Pancreas (tissue), 10 donors: ENCODE data around the gene TET2. TPM values are rescaled to one million over a fixed set of nuclear protein-coding genes. Genes with fewer than 3 reads are reported as not detected.
A peak's percentile ranks its signal among the peaks of the same experiment; 100 is the strongest.

ENCODE experiments used
- ATAC-seq, 4 donors: fragments of 200-7000 bp; cut with Tn5 transposase; one replicate each; pipeline versions ENCODE4 v1.8.0 to v1.9.1; 2020; ENCODE audit warnings: mild to moderate bottlenecking in 4 of 4, moderate library complexity in 4 of 4
- DNase-seq, 6 donors: peaks; one replicate each; pipeline ENCODE4 v3.0.0-alpha.2; 2020
- FAIRE-seq: peaks from 2 replicates; lab custom pipeline; 2012; peaks lifted over from hg19 to GRCh38; lab: Jason Lieb, UNC
- H3K27ac ChIP-seq, 4 donors: fragments of 200-600 bp; sonication (generic); 1 replicate in 3 of 4; 2 replicates in 1 of 4; pipeline versions ENCODE4 v1.5.0 to v1.8.0; 2020
- H3K27me3 ChIP-seq, 4 donors: fragments of 200-600 bp; one replicate each; pipeline ENCODE4 v1.8.0; 2021
- H3K36me3 ChIP-seq, 3 donors: fragments of 200-600 bp; sonication (generic) in 1 of 3; one replicate each; pipeline versions ENCODE4 v1.5.0 to v1.8.0; 2020 to 2021
- H3K4me1 ChIP-seq, 3 donors: fragments of 200-600 bp; one replicate each; pipeline ENCODE4 v1.8.0; 2021
- H3K4me3 ChIP-seq, 4 donors: fragments of 200-600 bp; sonication (generic) in 2 of 4; one replicate each; pipeline versions ENCODE4 v1.5.0 to v1.8.0; 2020 to 2021
- H3K9me3 ChIP-seq, 4 donors: fragments of 200-600 bp; one replicate each; pipeline ENCODE4 v1.8.0; 2021
- WGBS, 2 donors: extraction: QIAGEN DNeasy Blood & Tissue Kit; methylation state at CpG; one replicate each; pipeline ENCODE4 v1.1.7; 2013; 5-methylcytosine and 5-hydroxymethylcytosine counted together
- intact Hi-C, 3 donors: fragments of 100-400 bp; cut with DNase I; formaldehyde crosslinking; loops; one replicate each; pipeline versions ENCODE4 v1.11.1 to v1.14.2; 2022
- polyA plus RNA-seq, 2 donors: library from polyadenylated mRNA; stranded (reverse); fragments of 200-250 nt; gene quantifications; one replicate each; pipeline ENCODE4 v1.2.3, GENCODE V29; 2013
- total RNA-seq, 6 donors: library from RNA; stranded (reverse); fragmentation: NEBNext Ultra II Directional in 4 of 6; extraction: Animal tissue kit (Norgen Biotek cat#: 25700) in 4 of 6; gene quantifications; one replicate each; pipeline versions ENCODE4 v1.2.1 to v1.2.4, GENCODE V29; 2021 to 2023
- TF ChIP-seq, protein P1 (sequence below), 4 donors: fragments of 200-600 bp; sonication (generic) in 3 of 4; IDR thresholded peaks; one replicate each; pipeline versions ENCODE4 v1.5.0 to v1.8.0; 2021; ENCODE audit warnings: antibody characterized with exemption in 4 of 4
- donor health status: healthy with polysubstance abuse.
- donor health status: DM: no; HTN: no; CAD: no; lungs with moderate emphysema.
- donor health status: DM: no; HTN: no; CAD: no.
- donor health status: control.
- donor health status: control.
- donor health status: Bipolar disorder and iron deficiency.
- donor health status: DM: yes; HTN: yes; CAD: no.
- donor health status: DM: no; HTN: no; CAD: no.
- donor health status: DM: no; HTN: no; CAD: no.
- donor health status: DM: yes; HTN: yes; CAD: no.

TET2 gene
- total and polyA plus RNA-seq, 8 donors = 2.5 to 16.5 (median 7.4) TPM

DNA sequence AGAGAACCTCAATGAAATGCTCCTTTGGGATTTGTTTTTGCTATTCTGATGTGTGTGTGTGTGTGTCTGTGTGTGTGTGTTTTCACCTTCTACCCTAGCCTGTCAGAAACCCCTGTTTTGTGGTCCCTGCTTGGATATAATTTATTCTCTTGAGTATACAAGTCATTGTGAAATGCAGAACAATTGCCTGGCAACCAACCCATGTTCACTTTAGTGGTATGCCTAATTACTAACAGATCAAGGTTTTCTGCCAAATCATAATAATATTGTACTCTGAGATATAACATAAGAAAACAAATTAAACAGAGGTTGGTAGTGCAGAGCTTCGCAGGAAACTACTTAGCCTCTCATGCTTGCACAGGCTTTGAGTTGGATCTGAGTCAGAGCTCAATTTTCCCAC, 7.0 kb upstream of the TET2 start:
- TF ChIP-seq, protein P1, sequence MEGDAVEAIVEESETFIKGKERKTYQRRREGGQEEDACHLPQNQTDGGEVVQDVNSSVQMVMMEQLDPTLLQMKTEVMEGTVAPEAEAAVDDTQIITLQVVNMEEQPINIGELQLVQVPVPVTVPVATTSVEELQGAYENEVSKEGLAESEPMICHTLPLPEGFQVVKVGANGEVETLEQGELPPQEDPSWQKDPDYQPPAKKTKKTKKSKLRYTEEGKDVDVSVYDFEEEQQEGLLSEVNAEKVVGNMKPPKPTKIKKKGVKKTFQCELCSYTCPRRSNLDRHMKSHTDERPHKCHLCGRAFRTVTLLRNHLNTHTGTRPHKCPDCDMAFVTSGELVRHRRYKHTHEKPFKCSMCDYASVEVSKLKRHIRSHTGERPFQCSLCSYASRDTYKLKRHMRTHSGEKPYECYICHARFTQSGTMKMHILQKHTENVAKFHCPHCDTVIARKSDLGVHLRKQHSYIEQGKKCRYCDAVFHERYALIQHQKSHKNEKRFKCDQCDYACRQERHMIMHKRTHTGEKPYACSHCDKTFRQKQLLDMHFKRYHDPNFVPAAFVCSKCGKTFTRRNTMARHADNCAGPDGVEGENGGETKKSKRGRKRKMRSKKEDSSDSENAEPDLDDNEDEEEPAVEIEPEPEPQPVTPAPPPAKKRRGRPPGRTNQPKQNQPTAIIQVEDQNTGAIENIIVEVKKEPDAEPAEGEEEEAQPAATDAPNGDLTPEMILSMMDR (IDR thresholded peaks at IDR 0.05) = no peak
- FAIRE-seq = no peak
- ATAC-seq = no peak
- Histone ChIP-seq H3K27me3 (no peaks in the 10 kb centered on the region), H3K9me3 (no peaks in the 10 kb centered on the region), H3K4me1 (no peaks in the 10 kb centered on the region), H3K4me3 (no peak overlapping the region), H3K27ac (no peak overlapping the region), H3K36me3 (no peaks in the 10 kb centered on the region)
- intact Hi-C loops = loop anchor here in 2 of 3 donors (5.0 to 10.0 kb wide), 2 partner anchors 325 to 333 kb away; partner anchors contain the start of gene PPA2 (in 1 of the 2)
- WGBS, 2 donors = 83 to 94% methylated on average over 1 of the region's 1 CpG
- DNase-seq = no peak

GRCh38 chr4:105140684-105141490, 5.8 kb upstream of the TET2 start:
- ATAC-seq = peak; percentile 56 to 87 (median 65)
- no peak overlapping the region for H3K27ac ChIP-seq
- H3K4me3 ChIP-seq = no peak overlapping the region
- no peak for FAIRE-seq
- H3K36me3 ChIP-seq = no peaks in the 10 kb centered on the region
- peak in 2 of 6 donors; percentile 6 to 32 for DNase-seq
- H3K9me3 ChIP-seq = no peaks in the 10 kb centered on the region
- intact Hi-C loops = loop anchor here in 2 of 3 donors (5.0 to 10.0 kb wide), 2 partner anchors 324 to 331 kb away; partner anchors contain the start of gene PPA2 (in 1 of the 2)
- H3K4me1 ChIP-seq = no peaks in the 10 kb centered on the region
- WGBS, 2 donors = 15 to 17% methylated on average over 7 of the region's 7 CpGs
- no peaks in the 10 kb centered on the region for H3K27me3 ChIP-seq
- TF ChIP-seq, protein P1 (IDR thresholded peaks at IDR 0.05) = peak in 3 of 4 donors; percentile 28 to 47 (median 33)

- Histone ChIP-seq H3K9me3 (no peaks in the 10 kb centered on the region), H3K36me3 (no peaks in the 10 kb centered on the region), H3K4me3 (peak overlapping the region in 3 of 4 donors; percentile 70 to 74 (median 70)), H3K27me3 (no peaks in the 10 kb centered on the region), H3K27ac (peak overlapping the region in 2 of 4 donors; percentile 79 to 89), H3K4me1 (peaks cover 4 to 16% (median 13%) of the 10 kb centered on the region in 3 donors)
- whole genome bisulfite sequencing, 2 donors = 57 to 62% methylated on average over 21 of the region's 21 CpGs
- peak; percentile 29 for FAIRE-seq
- DNase-seq = no peak
- intact Hi-C loops = loop anchor here in 1 of 3 donors (10.0 kb wide), 1 partner anchor 319 kb away; no protein-coding TSS in a partner anchor
- TF ChIP-seq, protein P1 (IDR thresholded peaks at IDR 0.05) = no peak
- peak in 1 of 4 donors; percentile 3 for ATAC-seq
These were observed 1.3 kb upstream of the TET2 start for GRCh38 chr4:105145156-105145902.

DNA sequence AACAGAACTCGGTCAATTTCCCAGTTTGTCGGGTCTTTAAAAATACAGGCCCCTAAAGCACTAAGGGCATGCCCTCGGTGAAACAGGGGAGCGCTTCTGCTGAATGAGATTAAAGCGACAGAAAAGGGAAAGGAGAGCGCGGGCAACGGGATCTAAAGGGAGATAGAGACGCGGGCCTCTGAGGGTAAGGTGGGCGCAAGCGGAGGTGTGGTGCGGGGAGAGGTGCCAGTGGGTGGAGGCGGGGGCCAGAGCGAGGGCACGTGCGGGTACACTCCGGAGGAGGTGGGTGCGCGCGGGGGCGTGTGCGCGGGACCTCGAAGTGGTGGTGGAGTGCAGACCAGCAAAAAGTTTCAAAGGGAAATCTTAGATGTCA, 787 bp upstream of the TET2 start:
- WGBS, 2 donors = 1 to 3% methylated on average over 24 to 25 of the region's 25 CpGs
- Histone ChIP-seq H3K4me1 (peaks cover 10 to 21% (median 18%) of the 10 kb centered on the region in 3 donors), H3K27ac (peak overlapping the region; percentile 58 to 89 (median 74)), H3K36me3 (no peaks in the 10 kb centered on the region), H3K27me3 (no peaks in the 10 kb centered on the region), H3K4me3 (peak overlapping the region; percentile 58 to 74 (median 70)), H3K9me3 (no peaks in the 10 kb centered on the region)
- ATAC-seq = peak in 3 of 4 donors; percentile 15 to 32 (median 22)
- DNase-seq = peak in 4 of 6 donors; percentile 18 to 63 (median 31)
- no peak for FAIRE-seq
- intact Hi-C loops = loop anchor here in 1 of 3 donors (10.0 kb wide), 1 partner anchor 319 kb away; no protein-coding TSS in a partner anchor
- TF ChIP-seq, protein P1 (IDR thresholded peaks at IDR 0.05) = no peak
